ENCODE results near the gene ARHGAP36.

Gene ARHGAP36

GRCh38 chrX:131059246-131059645, 1.1 kb downstream of the ARHGAP36 start:
- no peak for TF ChIP-seq CTCF (IDR thresholded peaks at IDR 0.05; ENCODE audit: low read length, missing control alignments)
- no peak for DNase-seq (ENCODE audit: low read depth)

GRCh38 chrX:131060147-131060546, 2.0 kb downstream of the ARHGAP36 start:
- H3K4me3 ChIP-seq (replicated peaks; ENCODE audit: low read depth, low read length) = no peak overlapping the region
- TF ChIP-seq CTCF (IDR thresholded peaks at IDR 0.05; ENCODE audit: low read length, missing control alignments) = no peak
- no peak for DNase-seq (ENCODE audit: low read depth)

More at GRCh38 chrX:131059246-131059645, 1.1 kb downstream of the ARHGAP36 start:
- no peak overlapping the region for H3K4me3 ChIP-seq (replicated peaks; ENCODE audit: low read depth, low read length)

GRCh38 chrX:131061306-131061705, 3.2 kb downstream of the ARHGAP36 start:
- no peak overlapping the region for H3K4me3 ChIP-seq (replicated peaks; ENCODE audit: low read depth, low read length)
- no peak for TF ChIP-seq CTCF (IDR thresholded peaks at IDR 0.05; ENCODE audit: low read length, missing control alignments)
- DNase-seq (ENCODE audit: low read depth) = no peak

GRCh38 chrX:131063613-131064012, 5.5 kb downstream of the ARHGAP36 start:
- no peak for TF ChIP-seq CTCF (IDR thresholded peaks at IDR 0.05; ENCODE audit: low read length, missing control alignments)

GRCh38 chrX:131066237-131066636, 8.1 kb downstream of the ARHGAP36 start:
- no peak for DNase-seq (ENCODE audit: low read depth)
- no peak overlapping the region for H3K4me3 ChIP-seq (replicated peaks; ENCODE audit: low read depth, low read length)
- TF ChIP-seq CTCF (IDR thresholded peaks at IDR 0.05; ENCODE audit: low read length, missing control alignments) = no peak

More at GRCh38 chrX:131063613-131064012, 5.5 kb downstream of the ARHGAP36 start:
- no peak for DNase-seq (ENCODE audit: low read depth)
- no peak overlapping the region for H3K4me3 ChIP-seq (replicated peaks; ENCODE audit: low read depth, low read length)

GRCh38 chrX:131067216-131067615, 9.1 kb downstream of the ARHGAP36 start:
- TF ChIP-seq CTCF (IDR thresholded peaks at IDR 0.05; ENCODE audit: low read length, missing control alignments) = no peak
- no peak overlapping the region for H3K4me3 ChIP-seq (replicated peaks; ENCODE audit: low read depth, low read length)
- DNase-seq (ENCODE audit: low read depth) = no peak

All from fibroblast of pulmonary artery (primary cell).